Measurements from ENCODE around the gene PLD1.

Gene PLD1

GRCh38 chr3:171688593-171688992, 121.7 kb downstream of the PLD1 start:
- DNase-seq: no peak

DNA sequence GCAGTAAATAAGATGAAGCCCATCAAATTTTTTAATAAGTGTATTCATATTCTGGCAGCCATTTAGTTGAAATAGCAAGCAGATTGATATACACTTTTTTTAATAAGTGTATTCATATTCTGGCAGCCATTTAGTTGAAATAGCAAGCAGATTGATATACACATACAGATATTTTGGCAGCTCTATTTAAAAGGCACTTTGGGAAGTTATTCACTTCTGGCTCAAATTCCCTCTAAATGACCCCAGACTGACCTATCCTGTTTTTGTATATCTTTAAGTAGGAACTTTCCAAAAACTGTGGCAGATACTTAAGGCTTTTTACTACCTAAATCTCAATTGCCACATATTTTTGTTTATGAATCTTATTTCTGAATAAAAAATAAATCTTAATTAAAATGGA, 122.3 kb downstream of the PLD1 start:
- DNase-seq: no peak

DNA sequence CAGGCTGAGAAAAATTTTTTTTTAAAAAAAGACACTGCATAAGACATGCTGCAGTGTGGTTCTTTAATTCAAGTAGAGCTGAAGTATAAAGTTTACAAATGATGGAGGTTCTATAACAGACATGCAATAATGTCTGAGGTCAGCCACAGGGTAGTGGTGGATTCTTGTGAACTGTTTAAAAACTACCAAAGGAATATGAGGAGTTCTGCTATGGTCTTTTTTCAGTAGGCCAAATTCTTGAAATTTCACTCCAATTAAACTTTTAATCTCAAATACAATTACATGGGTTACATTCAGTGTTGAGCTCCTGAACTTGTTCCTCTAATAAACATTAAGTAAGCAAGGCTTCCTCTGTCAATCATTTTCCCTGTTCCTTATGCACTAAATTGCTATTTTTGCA, 122.7 kb downstream of the PLD1 start:
- no peak for DNase-seq

- DNase-seq: no peak
Observed at GRCh38 chr3:171687064-171687463, 123.2 kb downstream of the PLD1 start.

DNA sequence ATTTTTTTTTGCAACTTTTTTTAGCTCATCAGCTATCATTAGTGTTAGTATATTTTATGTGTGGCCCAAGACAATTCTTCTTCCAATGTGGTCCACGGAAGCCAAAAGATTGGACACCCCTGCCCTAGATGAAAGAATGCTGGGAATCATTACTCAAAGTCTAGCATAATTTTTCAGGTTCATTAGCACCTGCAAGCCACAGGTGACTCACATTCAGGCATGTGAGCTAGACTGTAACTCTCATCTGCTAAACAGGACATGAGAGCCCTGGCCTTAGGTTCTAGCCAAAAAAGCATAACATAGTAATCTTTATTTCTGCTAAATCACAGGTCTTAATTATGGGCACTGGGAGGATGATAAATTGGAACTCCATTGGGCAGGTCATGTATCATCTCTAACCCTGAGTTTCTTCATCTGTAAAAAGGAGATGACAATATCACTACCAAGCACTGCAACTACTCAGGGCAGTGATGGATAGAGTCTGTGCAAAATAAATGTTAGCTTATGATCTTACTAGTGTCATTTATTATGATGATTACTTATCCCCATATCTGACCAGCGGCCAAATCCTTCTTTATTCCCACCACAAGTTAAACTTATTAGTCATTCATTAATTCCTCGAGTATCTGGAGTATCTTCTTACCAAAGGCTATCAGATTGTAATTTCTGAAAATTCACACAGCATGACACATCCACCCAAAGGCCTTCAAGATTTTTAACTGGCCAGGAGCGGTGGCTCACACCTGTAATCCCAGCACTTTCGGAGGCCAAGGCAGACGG, 125.0 kb downstream of the PLD1 start:
- no peak for DNase-seq

GRCh38 chr3:171684221-171684620, 126.1 kb downstream of the PLD1 start:
- no peak for DNase-seq

DNA sequence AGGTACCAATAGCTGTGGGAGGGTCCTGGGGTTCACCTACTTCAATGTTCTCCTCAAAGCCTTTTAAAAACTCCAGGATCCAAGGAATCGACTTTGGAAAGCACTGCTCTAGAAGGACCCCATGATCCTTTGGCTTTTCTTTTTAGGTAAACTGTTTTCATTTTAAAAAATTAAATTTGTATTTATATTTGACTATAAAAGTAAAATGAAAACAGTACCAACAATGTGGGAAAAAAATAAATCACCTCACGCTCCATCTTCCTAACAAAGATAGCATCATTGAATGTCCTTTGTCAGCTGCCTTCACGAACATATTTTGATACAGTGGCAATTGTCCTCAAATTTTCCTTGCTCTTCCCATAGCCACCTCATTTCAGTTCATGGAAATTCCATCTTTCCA, 127.5 kb downstream of the PLD1 start:
- DNase-seq: no peak

GRCh38 chr3:171680726-171681411, 129.4 kb downstream of the PLD1 start:
- no peak for DNase-seq

GRCh38 chr3:171678971-171679492, 131.3 kb downstream of the PLD1 start:
- no peak for DNase-seq

DNA sequence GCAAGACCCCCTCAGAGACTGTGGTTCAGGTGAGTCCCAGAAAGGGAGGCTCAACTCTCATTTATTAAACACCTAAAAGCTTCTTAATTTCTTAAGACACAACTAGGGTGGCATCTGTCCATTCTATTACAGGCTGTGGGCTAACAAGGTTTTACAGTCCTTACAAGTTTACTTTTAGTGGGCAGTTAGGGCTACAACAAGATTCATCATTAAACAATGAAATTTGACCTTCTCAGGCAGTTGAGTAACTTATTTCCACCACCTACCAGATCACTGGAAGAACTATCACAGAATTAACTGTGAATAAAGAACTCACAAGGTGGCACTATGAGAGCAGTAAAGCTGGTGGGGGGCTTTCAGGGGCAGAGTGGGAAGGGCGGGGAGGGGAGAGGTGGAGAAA, 132.6 kb downstream of the PLD1 start:
- no peak for DNase-seq

GRCh38 chr3:171676601-171677175, 133.6 kb downstream of the PLD1 start:
- no peak for DNase-seq

DNA sequence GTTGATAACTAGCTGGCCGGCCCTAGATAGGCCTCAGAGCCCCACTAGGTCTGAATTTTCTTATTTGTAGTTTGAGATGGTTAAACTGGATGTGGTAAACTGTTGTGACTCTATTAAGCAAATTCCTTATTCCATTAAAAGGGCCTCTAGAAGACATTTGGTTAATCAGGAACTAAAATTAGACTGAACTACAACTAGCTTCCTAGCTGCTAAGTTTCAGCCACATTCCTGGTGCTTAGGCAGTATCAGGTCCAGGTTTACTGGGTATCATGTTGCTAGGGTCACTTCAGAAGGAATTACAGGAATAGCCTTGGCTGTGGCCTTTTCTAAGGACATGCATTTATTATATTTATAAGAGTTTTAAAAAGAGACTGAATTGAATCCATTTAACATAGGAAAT, 136.3 kb downstream of the PLD1 start:
- DNase-seq: no peak

- DNase-seq: no peak
Observed at GRCh38 chr3:171672538-171672937, 137.7 kb downstream of the PLD1 start.

GRCh38 chr3:171672124-171672523, 138.2 kb downstream of the PLD1 start:
- no peak for DNase-seq

DNA sequence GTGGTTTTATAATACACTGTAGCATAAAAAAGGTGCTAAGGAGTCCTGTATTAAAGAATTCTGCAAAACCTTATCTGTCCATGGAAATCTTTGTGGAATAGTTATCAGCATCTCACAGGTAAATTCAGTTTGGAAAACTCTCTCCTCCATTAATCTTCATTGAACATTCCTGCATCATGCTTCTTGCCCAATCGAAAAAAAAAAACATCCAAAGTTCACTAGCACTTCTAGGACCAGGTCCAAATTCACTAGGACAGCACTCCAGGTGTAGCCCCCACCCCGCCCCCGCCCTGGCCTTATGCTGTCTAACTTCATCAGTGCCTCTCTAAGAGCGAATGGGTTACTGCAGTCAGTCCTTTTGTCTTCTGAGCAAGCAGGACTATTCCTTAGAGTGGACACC, 138.6 kb downstream of the PLD1 start:
- DNase-seq: no peak

DNA sequence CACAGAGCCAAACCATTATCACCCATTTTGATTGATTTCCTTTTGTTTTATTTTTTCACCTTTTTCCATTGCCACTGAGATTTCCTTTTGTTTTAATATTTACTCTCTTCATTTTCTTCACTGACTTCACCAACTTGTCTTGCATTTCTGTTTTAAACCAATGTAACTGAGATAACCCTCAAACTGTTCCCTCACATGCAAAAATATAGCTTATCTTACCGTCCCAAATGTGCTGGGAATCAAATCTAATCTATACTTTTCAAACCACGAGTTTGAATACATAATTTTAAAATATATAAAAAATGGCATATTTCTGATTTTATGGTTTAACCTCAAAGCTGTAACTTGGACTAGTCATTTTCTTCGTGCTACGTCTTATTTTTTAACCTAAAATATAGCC, 143.8 kb downstream of the PLD1 start:
- no peak for DNase-seq

GRCh38 chr3:171663805-171664204, 146.5 kb downstream of the PLD1 start:
- no peak for DNase-seq

DNA sequence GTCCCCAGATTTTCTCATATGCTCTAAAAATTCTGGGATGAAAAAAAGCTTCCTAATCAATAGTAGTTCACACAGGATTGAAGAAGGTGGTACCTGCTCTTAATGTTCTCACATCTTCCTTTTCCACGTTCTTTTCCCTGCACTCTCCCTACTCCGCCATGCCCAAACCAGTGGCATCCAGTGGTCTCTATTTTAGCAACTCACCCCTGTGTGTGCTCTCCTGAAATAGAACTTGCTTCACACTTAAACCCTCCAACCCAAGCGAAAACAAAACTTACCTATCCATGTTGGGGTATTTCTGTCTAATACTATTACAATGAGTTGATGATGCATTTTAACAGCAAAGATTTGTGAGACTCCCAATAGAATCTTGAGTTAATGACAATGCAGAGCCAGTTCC, 148.8 kb downstream of the PLD1 start:
- DNase-seq: no peak

DNA sequence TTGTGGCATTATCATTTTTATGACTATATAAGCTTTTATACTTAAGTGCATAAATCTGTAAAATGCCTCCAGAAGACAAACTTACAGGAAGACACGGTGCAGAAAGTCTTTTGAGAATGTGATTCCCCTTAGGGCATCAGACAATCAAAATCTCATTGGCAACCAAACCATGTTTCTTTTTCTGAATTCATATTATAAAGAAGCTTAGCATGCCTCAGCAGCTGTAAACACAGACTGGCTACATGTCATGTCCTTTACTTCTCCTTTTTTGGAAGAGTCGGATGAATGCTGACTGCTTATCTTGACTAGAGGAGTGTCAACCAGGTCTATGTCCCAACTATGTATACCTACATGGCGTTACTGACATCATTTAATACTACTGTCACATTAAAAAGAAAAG, 150.1 kb downstream of the PLD1 start:
- DNase-seq: no peak

DNA sequence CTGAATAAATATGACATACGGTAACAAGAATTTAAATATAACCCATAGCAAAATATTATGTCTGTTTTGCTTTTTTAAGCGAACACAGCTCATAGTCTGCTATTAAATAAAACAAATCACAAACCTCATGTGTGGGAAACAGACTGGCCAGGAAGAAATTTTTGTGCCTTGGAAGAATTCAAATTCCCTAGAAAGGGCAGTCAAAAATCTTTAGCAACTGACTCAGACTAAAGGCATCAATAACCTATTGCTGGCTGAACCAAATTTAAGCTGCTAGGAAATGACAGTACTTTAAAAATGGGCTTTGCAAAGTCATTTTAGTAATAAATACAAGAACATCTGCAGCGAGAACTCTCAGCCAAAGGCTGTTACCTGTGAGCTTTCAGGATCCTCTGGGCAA, 151.4 kb downstream of the PLD1 start:
- no peak for DNase-seq

DNA sequence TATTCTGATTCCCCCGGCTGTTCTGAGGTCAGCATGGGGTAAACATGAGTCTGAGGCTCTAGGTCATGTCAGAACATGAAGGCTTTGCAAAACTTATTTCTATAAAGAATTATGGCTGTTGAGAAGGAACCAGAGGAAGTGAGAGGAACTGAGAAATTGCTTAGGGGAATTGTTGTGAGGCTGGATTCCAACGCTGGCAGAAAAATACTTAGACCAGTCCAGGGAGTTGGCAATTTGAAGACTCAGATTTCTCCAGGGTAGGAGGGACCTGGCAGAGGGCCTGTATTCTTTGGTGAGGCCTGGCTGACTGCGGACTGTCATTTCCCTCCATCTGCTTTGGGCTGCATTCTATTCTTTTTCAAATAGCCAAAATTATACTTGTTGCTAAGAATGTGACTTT, 155.5 kb downstream of the PLD1 start:
- DNase-seq: peak; percentile 90

DNA sequence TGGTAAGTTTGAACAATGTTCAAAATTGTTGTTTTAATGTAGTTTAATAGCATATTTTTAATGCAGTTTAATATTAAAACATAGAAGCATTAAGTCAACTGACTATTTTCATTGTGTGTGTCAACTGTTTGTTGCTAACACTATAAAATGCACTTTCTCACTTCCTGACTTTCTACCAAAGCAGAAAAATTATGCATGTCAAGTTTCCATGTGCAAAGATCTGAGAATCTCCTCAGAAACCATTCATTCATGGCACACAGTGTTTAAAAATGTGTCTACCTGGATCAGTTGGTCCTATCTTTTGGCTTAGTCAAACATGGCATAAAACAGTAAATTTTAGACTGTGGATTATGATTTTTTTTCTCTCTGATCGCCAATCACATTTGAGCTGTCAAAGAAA, 156.0 kb downstream of the PLD1 start:
- DNase-seq: no peak

DNA sequence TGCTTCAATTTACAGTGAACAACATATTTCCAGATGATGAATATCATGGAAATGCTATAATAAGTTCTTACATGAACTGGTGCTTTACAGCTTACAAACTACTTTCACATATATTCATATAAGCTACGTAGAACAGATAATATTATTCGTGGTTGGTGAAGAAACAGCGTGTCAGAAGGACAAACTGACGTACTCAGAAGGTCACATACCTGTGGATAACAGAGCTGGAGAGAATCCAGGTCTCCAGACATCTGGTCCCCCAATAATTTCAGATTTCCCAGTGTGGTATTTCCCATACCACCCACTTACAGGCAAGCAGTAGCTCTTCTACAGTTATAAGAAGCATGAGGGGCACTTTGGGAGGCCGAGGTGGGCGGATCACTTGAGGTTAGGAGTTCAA, 156.6 kb downstream of the PLD1 start:
- DNase-seq: no peak

DNA sequence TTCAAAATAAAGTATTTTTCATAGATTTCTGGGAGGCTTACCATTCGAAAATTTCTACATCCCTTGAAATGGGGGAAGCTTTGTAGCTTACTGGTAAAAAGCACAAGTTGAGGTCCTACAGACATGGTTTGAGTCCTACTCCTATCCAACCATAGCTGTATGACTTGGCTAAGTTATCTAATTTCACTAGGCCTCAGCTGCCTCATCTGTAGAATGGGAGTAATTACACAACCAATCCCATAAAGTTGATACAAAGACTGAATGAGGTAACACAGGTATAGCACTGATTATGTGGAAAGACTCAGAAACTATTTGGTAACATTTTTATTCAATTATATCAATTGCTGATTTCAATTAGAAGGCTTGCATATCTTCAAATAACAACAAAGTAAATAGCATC, 157.4 kb downstream of the PLD1 start:
- DNase-seq: no peak
